Osteocyte (in vitro differentiated cells): Measurements from ENCODE around the gene MTREX. TPM values are rescaled to one million over a fixed set of nuclear protein-coding genes. Genes with fewer than 3 reads are reported as not detected.
A peak's percentile ranks its signal among the peaks of the same experiment; 100 is the strongest.

Experiments used
- DNase-seq: peaks from one replicate; pipeline ENCODE4 v3.0.0; 2021; ENCODE audit warnings: mixed read lengths; ENCODE audit not compliant: unreplicated experiment; ENCODE audit errors: extremely low spot score
- H3K27ac Mint-ChIP-seq: one replicate; pipeline ENCODE4 v1.8.0; 2021; ENCODE audit warnings: mild to moderate bottlenecking, mixed read lengths; ENCODE audit not compliant: unreplicated experiment
- H3K27me3 Mint-ChIP-seq: one replicate; pipeline ENCODE4 v1.8.0; 2021; ENCODE audit warnings: mixed read lengths; ENCODE audit not compliant: unreplicated experiment
- H3K36me3 Mint-ChIP-seq: one replicate; pipeline ENCODE4 v1.8.0; 2021; ENCODE audit warnings: mixed read lengths; ENCODE audit not compliant: unreplicated experiment
- H3K4me1 Mint-ChIP-seq: one replicate; pipeline ENCODE4 v1.8.0; 2021; ENCODE audit warnings: mixed read lengths; ENCODE audit not compliant: unreplicated experiment
- H3K4me3 Mint-ChIP-seq: one replicate; pipeline ENCODE4 v1.8.0; 2021; ENCODE audit warnings: mild to moderate bottlenecking, moderate library complexity, mixed read lengths; ENCODE audit not compliant: unreplicated experiment
- H3K9me3 Mint-ChIP-seq: one replicate; pipeline ENCODE4 v1.8.0; 2021; ENCODE audit warnings: mixed read lengths; ENCODE audit not compliant: unreplicated experiment
- CTCF ChIP-seq: fragments of 200-600 bp; sonication (generic); IDR thresholded peaks from 2 replicates; pipeline ENCODE4 v1.5.0; 2021; ENCODE audit warnings: antibody characterized with exemption, mild to moderate bottlenecking, moderate library complexity
- total RNA-seq: library from RNA; stranded (reverse); gene quantifications from 2 replicates; pipeline ENCODE4 v1.2.1, GENCODE V29; 2021

MTREX gene
- total RNA-seq, 1 donor from 2014 or later: 58.5 TPM

GRCh38 chr5:55415071-55415470 is 107.3 kb downstream of the MTREX start:
- H3K4me3 Mint-ChIP-seq: no peak overlapping the region
- TF ChIP-seq CTCF: no peak
- no peaks in the 10 kb centered on the region for H3K27me3 Mint-ChIP-seq
- no peak overlapping the region for H3K27ac Mint-ChIP-seq
- peaks cover 34% of the 10 kb centered on the region for H3K4me1 Mint-ChIP-seq
- no peaks in the 10 kb centered on the region for H3K9me3 Mint-ChIP-seq
- peaks cover 18% of the 10 kb centered on the region for H3K36me3 Mint-ChIP-seq
- no peak for DNase-seq

- Mint-ChIP-seq H3K9me3 (no peaks in the 10 kb centered on the region), H3K36me3 (peaks cover 16% of the 10 kb centered on the region)
These were observed 108.5 kb downstream of the MTREX start for GRCh38 chr5:55416306-55416705.

GRCh38 chr5:55418994-55419968 is 111.5 kb downstream of the MTREX start:
- H3K27me3 Mint-ChIP-seq: no peaks in the 10 kb centered on the region
- no peak for TF ChIP-seq CTCF
- peak overlapping the region; percentile 12 for H3K4me3 Mint-ChIP-seq
- H3K4me1 Mint-ChIP-seq: peaks cover 57% of the 10 kb centered on the region
- no peaks in the 10 kb centered on the region for H3K9me3 Mint-ChIP-seq
- peak overlapping the region; percentile 74 for H3K27ac Mint-ChIP-seq
- H3K36me3 Mint-ChIP-seq: peaks cover 21% of the 10 kb centered on the region
- DNase-seq: no peak

More at GRCh38 chr5:55416306-55416705, 108.5 kb downstream of the MTREX start:
- Mint-ChIP-seq H3K4me1 (peaks cover 45% of the 10 kb centered on the region), H3K27ac (no peak overlapping the region), H3K4me3 (no peak overlapping the region), H3K27me3 (no peaks in the 10 kb centered on the region)
- DNase-seq: no peak
- TF ChIP-seq CTCF: no peak

DNA sequence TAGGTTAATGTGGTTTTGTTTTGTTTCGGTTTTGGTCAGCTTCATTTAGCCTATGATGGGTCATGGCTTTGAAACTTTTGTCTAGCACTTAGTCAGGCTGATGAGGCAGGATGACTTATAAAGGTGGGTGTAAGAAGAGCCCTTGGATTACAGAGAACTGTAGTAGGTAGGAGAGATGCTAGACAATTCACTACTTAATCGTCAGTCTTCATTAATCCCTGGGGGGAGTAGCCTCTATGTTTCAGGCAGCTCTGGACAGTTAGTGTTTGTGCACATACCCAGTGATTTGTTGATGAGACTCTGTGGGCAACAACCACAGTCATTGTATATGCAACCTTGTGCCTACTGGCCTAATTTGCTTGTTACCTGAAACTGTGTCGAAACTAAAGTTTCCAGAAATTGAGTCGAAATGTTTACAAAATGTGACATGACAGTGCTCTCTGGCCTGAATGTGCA is 113.3 kb downstream of the MTREX start:
- H3K27ac Mint-ChIP-seq: peak overlapping the region; percentile 47
- H3K36me3 Mint-ChIP-seq: peaks cover 20% of the 10 kb centered on the region
- H3K27me3 Mint-ChIP-seq: no peaks in the 10 kb centered on the region
- no peaks in the 10 kb centered on the region for H3K9me3 Mint-ChIP-seq
- TF ChIP-seq CTCF: no peak
- no peak overlapping the region for H3K4me3 Mint-ChIP-seq
- no peak for DNase-seq
- H3K4me1 Mint-ChIP-seq: peaks cover 51% of the 10 kb centered on the region

GRCh38 chr5:55426455-55426854 is 118.7 kb downstream of the MTREX start:
- Mint-ChIP-seq H3K4me3 (no peak overlapping the region), H3K27ac (no peak overlapping the region), H3K27me3 (no peaks in the 10 kb centered on the region), H3K4me1 (peaks cover 35% of the 10 kb centered on the region), H3K9me3 (peaks cover 9% of the 10 kb centered on the region), H3K36me3 (peaks cover 44% of the 10 kb centered on the region)
- no peak for TF ChIP-seq CTCF
- no peak for DNase-seq
